ENCODE data around the gene HECTD4. TPM values are rescaled to one million over a fixed set of nuclear protein-coding genes. Genes with fewer than 3 reads are reported as not detected.

HECTD4 gene
- 10 to 100 TPM; 28.2 to 54.4 (median 33.7) TPM for total RNA-seq

GRCh38 chr12:112381883-112382796 is at the start of gene HECTD4:
TSS of gene HECTD4 (minus strand) at chr12:112382431. CDS start at chr12:112382128, 303 bp downstream.
- no peak for TF ChIP-seq CTCF (IDR thresholded peaks at IDR 0.05; ENCODE audit: low read depth)

GRCh38 chr12:112431965-112432364 is 49.7 kb upstream of the HECTD4 start:
- TF ChIP-seq CTCF (IDR thresholded peaks at IDR 0.05; ENCODE audit: low read depth), result no peak

- TF ChIP-seq CTCF (IDR thresholded peaks at IDR 0.05; ENCODE audit: low read depth), result no peak
Measured at GRCh38 chr12:112430929-112431328, 48.7 kb upstream of the HECTD4 start.

- TF ChIP-seq CTCF (IDR thresholded peaks at IDR 0.05; ENCODE audit: low read depth), result no peak
Measured at GRCh38 chr12:112427760-112428159, 45.5 kb upstream of the HECTD4 start.

- no peak for TF ChIP-seq CTCF (IDR thresholded peaks at IDR 0.05; ENCODE audit: low read depth)
Measured at GRCh38 chr12:112425582-112426382, 43.6 kb upstream of the HECTD4 start.

- no peak for TF ChIP-seq CTCF (IDR thresholded peaks at IDR 0.05; ENCODE audit: low read depth)
Measured at GRCh38 chr12:112424126-112424525, 41.9 kb upstream of the HECTD4 start.

- TF ChIP-seq CTCF (IDR thresholded peaks at IDR 0.05; ENCODE audit: low read depth), result no peak
Measured at GRCh38 chr12:112422531-112422930, 40.3 kb upstream of the HECTD4 start.
